Endothelial cell of umbilical vein (primary cell): ENCODE results near the gene WDR90. TPM values are rescaled to one million over a fixed set of nuclear protein-coding genes. Genes with fewer than 3 reads are reported as not detected.

Experiments
- BruUV-seq: library from RNA; stranded (reverse); fragments of 400-500 nt; replicated peaks from 2 replicates; lab custom pipeline; 2021; lab: Mats Ljungman, UMichigan
- CTCF ChIA-PET: fragments of 300-600, 350-600 bp; sonication (Branson Sonifier 250); formaldehyde crosslinking; loops from one replicate; lab custom pipeline; 2021; ENCODE audit warnings: antibody characterized with exemption, inconsistent platforms; lab: Charles Lee
- POLR2A ChIA-PET: fragments of 300-600, 350-600 bp; sonication (Branson Sonifier 250); formaldehyde crosslinking; loops from one replicate; lab custom pipeline; 2021; ENCODE audit warnings: antibody characterized with exemption, inconsistent platforms; lab: Charles Lee
- DNase-seq: peaks from one replicate; pipeline ENCODE4 v3.0.0-alpha.2; 2011; ENCODE audit warnings: low read depth, low spot score
- FAIRE-seq: peaks from 2 replicates; lab custom pipeline; 2011; peaks lifted over from hg19 to GRCh38; lab: Jason Lieb, UNC
- H2AFZ ChIP-seq: 2 replicates; pipeline ENCODE4 v1.6.0; 2012; ENCODE audit warnings: low read depth, low read length, control low read depth, inconsistent platforms
- H3K27ac ChIP-seq: 2 replicates; pipeline ENCODE4 v1.5.1; 2011; ENCODE audit warnings: low read depth, mild to moderate bottlenecking, control low read depth, low read length, moderate library complexity; ENCODE audit not compliant: insufficient read depth
- H3K27me3 ChIP-seq, 2 experiments: 2 replicates each; pipeline versions ENCODE4 v1.6.0 to v1.6.1; 2011; ENCODE audit warnings: low read length in 2 of 2, mixed read lengths in 1 of 2; ENCODE audit not compliant: control insufficient read depth in 2 of 2, insufficient read depth in 2 of 2
- H3K36me3 ChIP-seq, 2 experiments: 2 replicates in 1 of 2; 3 replicates in 1 of 2; pipeline ENCODE4 v1.5.1; 2011; ENCODE audit warnings: low read length in 2 of 2, mild to moderate bottlenecking in 1 of 2, moderate library complexity in 1 of 2; ENCODE audit not compliant: control insufficient read depth in 2 of 2, insufficient read depth in 2 of 2; ENCODE audit errors: extremely low read depth in 1 of 2
- H3K4me1 ChIP-seq: 3 replicates; pipeline ENCODE4 v1.5.1; 2011; ENCODE audit warnings: mild to moderate bottlenecking, low read length; ENCODE audit not compliant: control insufficient read depth, insufficient read depth; ENCODE audit errors: extremely low read depth
- H3K4me2 ChIP-seq: 2 replicates; pipeline ENCODE4 v1.6.1; 2011; ENCODE audit warnings: low read length, control low read depth, mixed read lengths; ENCODE audit not compliant: insufficient read depth
- H3K4me3 ChIP-seq, 3 experiments: fragments of 200-600 bp in 1 of 3; sonication (generic), shearing (Covaris generic) in 1 of 3; replicated peaks in 1 of 3; 2 replicates each; pipeline ENCODE4 v1.5.1; 2011 to 2016; ENCODE audit warnings: control low read depth in 3 of 3, low read length in 3 of 3, mild to moderate bottlenecking in 2 of 3, inconsistent platforms in 1 of 3, low read depth in 1 of 3, moderate library complexity in 1 of 3; ENCODE audit not compliant: insufficient read depth in 1 of 3
- H3K79me2 ChIP-seq: 2 replicates; pipeline ENCODE4 v1.6.0; 2012; ENCODE audit warnings: low read length, inconsistent platforms; ENCODE audit not compliant: control insufficient read depth, insufficient read depth
- H3K9ac ChIP-seq: replicated peaks from 2 replicates; pipeline ENCODE3; 2011; ENCODE audit warnings: low read length, control low read depth; ENCODE audit not compliant: insufficient read depth; ENCODE audit errors: extremely low read depth
- H3K9me1 ChIP-seq: replicated peaks from 3 replicates; pipeline ENCODE4 v1.6.0; 2011; ENCODE audit warnings: mild to moderate bottlenecking, low read length; ENCODE audit not compliant: control insufficient read depth, insufficient read depth; ENCODE audit errors: extremely low read depth
- H3K9me3 ChIP-seq: replicated peaks from 2 replicates; pipeline ENCODE4 v1.5.1; 2012; ENCODE audit warnings: low read length, inconsistent platforms; ENCODE audit not compliant: control insufficient read depth, insufficient read depth
- H4K20me1 ChIP-seq: replicated peaks from 2 replicates; pipeline ENCODE3; 2011; ENCODE audit warnings: mild to moderate bottlenecking, low read length; ENCODE audit not compliant: control insufficient read depth, insufficient read depth; ENCODE audit errors: extremely low read depth
- EZH2 ChIP-seq: IDR thresholded peaks from 2 replicates; pipeline ENCODE4 v1.6.1; 2012; ENCODE audit warnings: borderline replicate concordance, low read depth, mild to moderate bottlenecking, moderate library complexity, low read length, inconsistent platforms; ENCODE audit not compliant: severe bottlenecking
- FOS ChIP-seq: IDR thresholded peaks from 2 replicates; pipeline ENCODE4 v1.6.1; 2011; ENCODE audit warnings: mild to moderate bottlenecking, low read length, moderate library complexity, borderline replicate concordance; ENCODE audit not compliant: insufficient read depth
- GATA2 ChIP-seq: IDR thresholded peaks from 2 replicates; pipeline ENCODE4 v1.7.0; 2011; ENCODE audit warnings: low read depth, mild to moderate bottlenecking, moderate library complexity, mixed read lengths, low read length; ENCODE audit not compliant: insufficient read length, insufficient read depth
- JUN ChIP-seq: IDR thresholded peaks from 2 replicates; pipeline ENCODE4 v1.6.1; 2011; ENCODE audit warnings: borderline replicate concordance, low read depth; ENCODE audit not compliant: insufficient read length, insufficient read depth
- MYC ChIP-seq: IDR thresholded peaks from one replicate; pipeline ENCODE4 v1.6.1; 2011; ENCODE audit warnings: mild to moderate bottlenecking, low read depth, low read length
- POLR2A ChIP-seq: IDR thresholded peaks from 2 replicates; pipeline ENCODE4 v1.6.1; 2012; ENCODE audit warnings: low read depth, mild to moderate bottlenecking, control low read depth, low read length
- POLR2AphosphoS5 ChIP-seq: IDR thresholded peaks from 2 replicates; pipeline ENCODE4 v1.6.1; 2012; ENCODE audit warnings: low read depth, mild to moderate bottlenecking, control low read depth, low read length, moderate library complexity; ENCODE audit not compliant: insufficient read depth
- dilution Hi-C: fragments of 300-500 bp; cut with MboI; formaldehyde crosslinking; loops from one replicate; pipeline ENCODE4 v1.15.0; 2019; ENCODE audit warnings: low sequenced_read_pairs; ENCODE audit not compliant: extremely low pct_ligation_motif_present
- intact Hi-C: fragments of 100-400 bp; cut with micrococcal nuclease; formaldehyde crosslinking; loops from one replicate; pipeline ENCODE4 v1.10.0; 2022
- polyA plus RNA-seq, 4 experiments: library from polyadenylated mRNA; depleted of rRNA in 3 of 4; stranded (reverse) in 3 of 4; unstranded in 1 of 4; fragments of >200 nt; gene quantifications; 2 replicates each; pipeline versions ENCODE4 v1.2.1 to v1.2.3, GENCODE V29; 2011 to 2012; ENCODE audit warnings: missing spikeins in 1 of 4
- total RNA-seq: library from RNA; stranded (reverse); gene quantifications from 2 replicates; pipeline ENCODE4 v1.2.3, GENCODE V29; 2021
- TF ChIP-seq, protein P1 (sequence below): IDR thresholded peaks from 2 replicates; pipeline ENCODE4 v1.6.1; 2011; ENCODE audit not compliant: insufficient read depth, insufficient read length
- TF ChIP-seq, protein P2 (sequence below), 2 donors: IDR thresholded peaks; 1 replicate in 1 of 2; 2 replicates in 1 of 2; pipeline ENCODE4 v1.5.1; 2011; ENCODE audit warnings: low read length in 2 of 2, mild to moderate bottlenecking in 2 of 2, moderate library complexity in 2 of 2, control low read depth in 1 of 2, inconsistent platforms in 1 of 2, low read depth in 1 of 2; ENCODE audit not compliant: insufficient read depth in 1 of 2; ENCODE audit errors: extremely low read depth in 1 of 2

Gene WDR90
- total and polyA plus RNA-seq, 2 donors (not counting 3 experiments of a cell fraction or from before 2014, with no cell fraction given): 22.2 to 51.8 TPM

DNA sequence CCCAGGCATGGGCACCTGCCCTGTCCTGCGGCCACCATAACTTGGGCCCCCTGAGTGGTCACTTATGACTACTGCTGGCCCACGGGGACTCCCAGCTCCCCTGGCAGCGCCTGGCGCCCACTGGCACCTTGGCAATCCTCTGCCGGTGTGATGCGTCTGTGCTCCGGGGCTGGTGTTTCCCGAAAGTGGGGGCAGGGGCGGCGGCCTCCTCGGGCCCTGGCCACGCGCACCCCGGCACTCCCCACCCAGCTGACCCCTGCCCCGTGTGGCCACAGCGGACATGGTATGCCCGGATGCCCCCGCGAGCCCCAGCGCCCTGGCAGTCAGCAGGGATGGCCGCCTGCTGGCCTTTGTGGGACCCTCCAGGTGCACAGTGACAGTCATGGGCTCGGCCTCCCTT is 8.3 kb downstream of the WDR90 start:
- BruUV-seq: no TSS peak
- dilution Hi-C loops (no loop called here), intact Hi-C loops (no loop called here)
- Histone ChIP-seq H3K4me2 (no peak overlapping the region), H3K9me1 (no peaks in the 10 kb centered on the region), H3K4me3 (no peak overlapping the region), H3K4me1 (no peaks in the 10 kb centered on the region), H3K36me3 (peaks cover 0 to 4% of the 10 kb centered on the region in 2 experiments), H4K20me1 (no peaks in the 10 kb centered on the region), H3K27ac (no peak overlapping the region), H3K79me2 (no peaks in the 10 kb centered on the region), H3K27me3 (no peaks in the 10 kb centered on the region), H3K9me3 (no peaks in the 10 kb centered on the region), H2AFZ (no peak overlapping the region), H3K9ac (no peak overlapping the region)
- FAIRE-seq: no peak
- POLR2A ChIA-PET: no interaction called here
- no peak for DNase-seq
- CTCF ChIA-PET: interaction anchor here (1.0 kb wide), 1 partner anchor 9 kb away, joined by 3 read pairs; no protein-coding TSS in a partner anchor
- TF ChIP-seq POLR2AphosphoS5 (no peak), JUN (no peak), GATA2 (no peak), EZH2 (no peak), POLR2A (no peak), MYC (no peak), FOS (no peak)
- TF ChIP-seq, protein P1, sequence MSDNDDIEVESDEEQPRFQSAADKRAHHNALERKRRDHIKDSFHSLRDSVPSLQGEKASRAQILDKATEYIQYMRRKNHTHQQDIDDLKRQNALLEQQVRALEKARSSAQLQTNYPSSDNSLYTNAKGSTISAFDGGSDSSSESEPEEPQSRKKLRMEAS: no peak
- TF ChIP-seq, protein P2, sequence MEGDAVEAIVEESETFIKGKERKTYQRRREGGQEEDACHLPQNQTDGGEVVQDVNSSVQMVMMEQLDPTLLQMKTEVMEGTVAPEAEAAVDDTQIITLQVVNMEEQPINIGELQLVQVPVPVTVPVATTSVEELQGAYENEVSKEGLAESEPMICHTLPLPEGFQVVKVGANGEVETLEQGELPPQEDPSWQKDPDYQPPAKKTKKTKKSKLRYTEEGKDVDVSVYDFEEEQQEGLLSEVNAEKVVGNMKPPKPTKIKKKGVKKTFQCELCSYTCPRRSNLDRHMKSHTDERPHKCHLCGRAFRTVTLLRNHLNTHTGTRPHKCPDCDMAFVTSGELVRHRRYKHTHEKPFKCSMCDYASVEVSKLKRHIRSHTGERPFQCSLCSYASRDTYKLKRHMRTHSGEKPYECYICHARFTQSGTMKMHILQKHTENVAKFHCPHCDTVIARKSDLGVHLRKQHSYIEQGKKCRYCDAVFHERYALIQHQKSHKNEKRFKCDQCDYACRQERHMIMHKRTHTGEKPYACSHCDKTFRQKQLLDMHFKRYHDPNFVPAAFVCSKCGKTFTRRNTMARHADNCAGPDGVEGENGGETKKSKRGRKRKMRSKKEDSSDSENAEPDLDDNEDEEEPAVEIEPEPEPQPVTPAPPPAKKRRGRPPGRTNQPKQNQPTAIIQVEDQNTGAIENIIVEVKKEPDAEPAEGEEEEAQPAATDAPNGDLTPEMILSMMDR (IDR thresholded peaks at IDR 0.05; ENCODE audit: extremely low read depth in 1 of 2, insufficient read depth in 1 of 2, low read depth in 1 of 2, low read length in 2 of 2): no peak
